ENCODE results near the gene SEMA3A. TPM values are rescaled to one million over a fixed set of nuclear protein-coding genes. Genes with fewer than 3 reads are reported as not detected.
A peak's percentile ranks its signal among the peaks of the same experiment; 100 is the strongest.

SEMA3A gene
- total and polyA plus RNA-seq, 2 experiments from 2014 or later, result 24.5 to 48.4 TPM

DNA sequence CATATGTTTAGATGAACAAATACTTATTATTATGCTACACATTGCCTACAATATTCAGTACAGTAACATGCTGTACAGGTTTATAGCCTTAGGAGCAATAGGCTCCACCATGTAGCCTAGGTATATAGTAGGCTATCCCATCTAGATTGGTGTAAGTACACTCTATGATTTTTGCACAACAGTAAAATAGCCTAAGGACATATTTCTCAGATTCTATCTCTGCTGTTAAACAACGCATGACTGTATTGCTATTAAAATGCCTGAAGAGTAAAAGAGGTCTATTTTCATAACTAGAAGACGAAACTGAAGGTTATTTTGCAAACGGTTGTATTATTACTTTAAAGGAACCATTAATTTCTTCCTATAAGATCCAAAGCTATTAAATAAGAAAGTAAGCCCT, 88.3 kb downstream of the SEMA3A start:
- Histone ChIP-seq H3K4me3 (no peak overlapping the region), H3K9me3 (ENCODE audit: low read depth) (no peaks in the 10 kb centered on the region), H3K4me2 (ENCODE audit: unreplicated experiment) (no peak overlapping the region), H3K27me3 (replicated peaks; ENCODE audit: insufficient read depth) (no peaks in the 10 kb centered on the region), H3K9ac (no peak overlapping the region), H3K36me3 (ENCODE audit: low read depth) (no peaks in the 10 kb centered on the region), H4K20me1 (ENCODE audit: insufficient read depth) (no peaks in the 10 kb centered on the region), H3K27ac (no peak overlapping the region), H2AFZ (no peak overlapping the region), H3K4me1 (ENCODE audit: insufficient read depth) (peaks cover 13% of the 10 kb centered on the region; the same call in 1 of the 2 replicates), H3K79me2 (ENCODE audit: insufficient read depth) (no peaks in the 10 kb centered on the region), H3F3A (ENCODE audit: insufficient read depth) (no peaks in the 10 kb centered on the region), H3K9me2 (ENCODE audit: insufficient read depth) (no peaks in the 10 kb centered on the region; the same call in 1 of the 2 replicates)
- no peak for TF ChIP-seq EZH2phosphoT487 (IDR thresholded peaks at IDR 0.05; ENCODE audit: insufficient read depth, low read depth)
- in situ Hi-C loops (cut with MboI), result no loop called here
- no peak for DNase-seq
- WGBS, 2 experiments (ENCODE audit: low coverage in 1 of 2, low lambda C conversion rate in 2 of 2, missing lambda C conversion rate in 2 of 2), result 84 to 87% methylated on average over 3 of the region's 3 CpGs

- H4K20me1 ChIP-seq (ENCODE audit: insufficient read depth), result no peaks in the 10 kb centered on the region
- no peak overlapping the region for H3K9ac ChIP-seq
- TF ChIP-seq EZH2 (IDR thresholded peaks at IDR 0.05; ENCODE audit: insufficient read depth, poor library complexity, severe bottlenecking), result no peak
- no peak for TF ChIP-seq EZH2phosphoT487 (IDR thresholded peaks at IDR 0.05; ENCODE audit: insufficient read depth, low read depth)
- H3K9me3 ChIP-seq (ENCODE audit: low read depth), result no peaks in the 10 kb centered on the region
- peaks cover 13% of the 10 kb centered on the region; the same call in 1 of the 2 replicates for H3K4me1 ChIP-seq (ENCODE audit: insufficient read depth)
- no peaks in the 10 kb centered on the region for H3K36me3 ChIP-seq (ENCODE audit: low read depth)
- WGBS, 2 experiments (ENCODE audit: low coverage in 1 of 2, low lambda C conversion rate in 2 of 2, missing lambda C conversion rate in 2 of 2), result 4 to 13% methylated on average over 1 of the region's 1 CpG
- no peaks in the 10 kb centered on the region for H3K79me2 ChIP-seq (ENCODE audit: insufficient read depth)
- H3K4me3 ChIP-seq, result no peak overlapping the region
- no peaks in the 10 kb centered on the region for H3F3A ChIP-seq (ENCODE audit: insufficient read depth)
- no peak overlapping the region for H3K4me2 ChIP-seq (ENCODE audit: unreplicated experiment)
- H2AFZ ChIP-seq, result no peak overlapping the region
- H3K27me3 ChIP-seq (replicated peaks; ENCODE audit: insufficient read depth), result no peaks in the 10 kb centered on the region
- in situ Hi-C loops (cut with MboI), result no loop called here
- DNase-seq, result peak; percentile 51
- H3K27ac ChIP-seq, result no peak overlapping the region
- no peaks in the 10 kb centered on the region; the same call in 1 of the 2 replicates for H3K9me2 ChIP-seq (ENCODE audit: insufficient read depth)
These were observed 89.0 kb downstream of the SEMA3A start for GRCh38 chr7:84105586-84105985.

GRCh38 chr7:84104826-84105225, 89.8 kb downstream of the SEMA3A start:
- H3K9me3 ChIP-seq (ENCODE audit: low read depth), result no peaks in the 10 kb centered on the region
- 81 to 85% methylated on average over 3 of the region's 3 CpGs for WGBS, 2 experiments (ENCODE audit: low coverage in 1 of 2, low lambda C conversion rate in 2 of 2, missing lambda C conversion rate in 2 of 2)
- TF ChIP-seq EZH2 (IDR thresholded peaks at IDR 0.05; ENCODE audit: insufficient read depth, poor library complexity, severe bottlenecking) (no peak), EZH2phosphoT487 (IDR thresholded peaks at IDR 0.05; ENCODE audit: insufficient read depth, low read depth) (no peak)
- H3F3A ChIP-seq (ENCODE audit: insufficient read depth), result no peaks in the 10 kb centered on the region
- H3K4me2 ChIP-seq (ENCODE audit: unreplicated experiment), result no peak overlapping the region
- no peak overlapping the region for H3K9ac ChIP-seq
- no peak overlapping the region for H3K4me3 ChIP-seq
- in situ Hi-C loops (cut with MboI), result no loop called here
- no peaks in the 10 kb centered on the region for H3K79me2 ChIP-seq (ENCODE audit: insufficient read depth)
- no peaks in the 10 kb centered on the region for H3K36me3 ChIP-seq (ENCODE audit: low read depth)
- no peak for DNase-seq
- H3K27ac ChIP-seq, result no peak overlapping the region
- no peaks in the 10 kb centered on the region for H3K27me3 ChIP-seq (replicated peaks; ENCODE audit: insufficient read depth)
- no peaks in the 10 kb centered on the region; the same call in 1 of the 2 replicates for H3K9me2 ChIP-seq (ENCODE audit: insufficient read depth)
- H3K4me1 ChIP-seq (ENCODE audit: insufficient read depth), result peaks cover 13% of the 10 kb centered on the region; the same call in 1 of the 2 replicates
- H4K20me1 ChIP-seq (ENCODE audit: insufficient read depth), result no peaks in the 10 kb centered on the region
- H2AFZ ChIP-seq, result no peak overlapping the region

- Histone ChIP-seq H4K20me1 (ENCODE audit: insufficient read depth) (no peaks in the 10 kb centered on the region), H3K27ac (no peak overlapping the region)
- TF ChIP-seq EZH2 (IDR thresholded peaks at IDR 0.05; ENCODE audit: insufficient read depth, poor library complexity, severe bottlenecking) (no peak), EZH2phosphoT487 (IDR thresholded peaks at IDR 0.05; ENCODE audit: insufficient read depth, low read depth) (no peak)
These were observed 92.4 kb downstream of the SEMA3A start for GRCh38 chr7:84102213-84102612.

GRCh38 chr7:84100866-84101265, 93.7 kb downstream of the SEMA3A start:
- H2AFZ ChIP-seq, result no peak overlapping the region
- no peaks in the 10 kb centered on the region for H3K79me2 ChIP-seq (ENCODE audit: insufficient read depth)
- H3K4me1 ChIP-seq (ENCODE audit: insufficient read depth), result peaks cover 8% of the 10 kb centered on the region; the same call in 1 of the 2 replicates
- 100% methylated on average over 1 of the region's 1 CpG for WGBS, 2 experiments (ENCODE audit: low coverage in 1 of 2, low lambda C conversion rate in 2 of 2, missing lambda C conversion rate in 2 of 2)
- DNase-seq, result peak; percentile 63
- H3K4me2 ChIP-seq (ENCODE audit: unreplicated experiment), result no peak overlapping the region
- H3K4me3 ChIP-seq, result no peak overlapping the region
- H3K9me3 ChIP-seq (ENCODE audit: low read depth), result no peaks in the 10 kb centered on the region
- no peaks in the 10 kb centered on the region; the same call in 1 of the 2 replicates for H3K9me2 ChIP-seq (ENCODE audit: insufficient read depth)
- H3F3A ChIP-seq (ENCODE audit: insufficient read depth), result no peaks in the 10 kb centered on the region
- no peaks in the 10 kb centered on the region for H3K27me3 ChIP-seq (replicated peaks; ENCODE audit: insufficient read depth)
- H3K27ac ChIP-seq, result no peak overlapping the region
- TF ChIP-seq EZH2phosphoT487 (IDR thresholded peaks at IDR 0.05; ENCODE audit: insufficient read depth, low read depth), result no peak
- no peak for TF ChIP-seq EZH2 (IDR thresholded peaks at IDR 0.05; ENCODE audit: insufficient read depth, poor library complexity, severe bottlenecking)
- in situ Hi-C loops (cut with MboI), result no loop called here
- no peaks in the 10 kb centered on the region for H3K36me3 ChIP-seq (ENCODE audit: low read depth)
- H4K20me1 ChIP-seq (ENCODE audit: insufficient read depth), result no peaks in the 10 kb centered on the region
- H3K9ac ChIP-seq, result no peak overlapping the region

More at GRCh38 chr7:84102213-84102612, 92.4 kb downstream of the SEMA3A start:
- Histone ChIP-seq H3K79me2 (ENCODE audit: insufficient read depth) (no peaks in the 10 kb centered on the region), H3K36me3 (ENCODE audit: low read depth) (no peaks in the 10 kb centered on the region), H3K4me3 (no peak overlapping the region), H3K9me3 (ENCODE audit: low read depth) (no peaks in the 10 kb centered on the region), H2AFZ (no peak overlapping the region), H3K4me2 (ENCODE audit: unreplicated experiment) (no peak overlapping the region), H3F3A (ENCODE audit: insufficient read depth) (no peaks in the 10 kb centered on the region), H3K4me1 (ENCODE audit: insufficient read depth) (peaks cover 10% of the 10 kb centered on the region; the same call in 1 of the 2 replicates), H3K9ac (no peak overlapping the region), H3K9me2 (ENCODE audit: insufficient read depth) (no peaks in the 10 kb centered on the region; the same call in 1 of the 2 replicates), H3K27me3 (replicated peaks; ENCODE audit: insufficient read depth) (no peaks in the 10 kb centered on the region)
- peak; percentile 57 for DNase-seq
- in situ Hi-C loops (cut with MboI), result no loop called here
- whole genome bisulfite sequencing, 2 experiments (ENCODE audit: low coverage in 1 of 2, low lambda C conversion rate in 2 of 2, missing lambda C conversion rate in 2 of 2), result 54 to 95% methylated on average over 1 of the region's 1 CpG

All from GM23248 (cell line).